GM18498 (cell line): ENCODE data around the gene HOXD10.

Source experiments
- ATAC-seq: cut with Tn5 transposase; IDR thresholded peaks from one replicate; pipeline ENCODE4 v1.9.1; 2021; ENCODE audit warnings: mild to moderate bottlenecking, moderate library complexity; ENCODE audit not compliant: unreplicated experiment

HOXD10 gene

GRCh38 chr2:176132205-176133171 lies 15.9 kb downstream of the HOXD10 start:
- no peak for ATAC-seq

GRCh38 chr2:176133389-176133788 lies 16.8 kb downstream of the HOXD10 start:
- ATAC-seq, result no peak

DNA sequence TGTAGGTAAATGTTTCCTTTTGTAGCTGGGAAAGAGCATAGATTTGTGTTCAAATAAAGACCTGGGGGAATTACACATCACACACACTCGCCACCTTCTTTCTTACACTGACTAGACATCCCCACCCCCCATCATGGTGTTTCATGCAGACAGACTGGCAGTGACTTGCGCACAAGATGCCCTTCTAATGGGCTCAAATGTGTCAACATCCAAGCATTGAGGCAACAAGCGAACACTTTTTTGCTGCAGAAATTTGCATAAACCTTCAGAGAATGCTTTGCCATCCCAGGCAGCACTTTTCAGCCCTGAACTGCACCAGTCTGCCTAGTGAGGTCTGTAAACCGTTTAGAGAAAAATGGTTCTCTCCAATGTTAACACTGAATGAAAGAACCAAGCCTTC lies 17.5 kb downstream of the HOXD10 start:
- ATAC-seq, result no peak

DNA sequence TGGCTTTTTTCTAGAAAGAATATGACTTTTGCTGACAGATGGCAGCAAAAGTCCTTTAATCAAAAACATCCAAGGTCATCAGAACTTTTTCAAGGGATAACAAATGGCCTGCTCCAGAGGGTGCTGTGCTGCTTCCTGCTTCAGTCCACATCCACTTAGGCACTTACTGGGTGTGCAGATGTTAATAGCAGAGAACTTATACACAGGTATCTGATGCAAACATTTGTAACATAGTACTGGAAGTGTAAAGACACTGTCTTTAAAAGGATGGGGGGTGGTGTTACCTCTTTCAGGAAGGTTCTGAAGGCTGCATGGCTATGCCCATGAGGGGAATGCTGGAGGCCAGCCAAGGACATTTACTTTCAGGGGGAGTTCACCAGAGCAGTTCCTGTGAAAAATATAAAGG lies 18.5 kb downstream of the HOXD10 start:
- ATAC-seq, result no peak

- no peak for ATAC-seq
Observed at GRCh38 chr2:176136374-176137251, 20.0 kb downstream of the HOXD10 start.

- no peak for ATAC-seq
Observed at GRCh38 chr2:176137252-176137580, 20.6 kb downstream of the HOXD10 start.

- no peak for ATAC-seq
Observed at GRCh38 chr2:176137906-176138305, 21.3 kb downstream of the HOXD10 start.

- no peak for ATAC-seq
Observed at GRCh38 chr2:176138526-176138922, 21.9 kb downstream of the HOXD10 start.

- no peak for ATAC-seq
Observed at GRCh38 chr2:176138923-176139660, 22.5 kb downstream of the HOXD10 start.

- no peak for ATAC-seq
Observed at GRCh38 chr2:176139661-176140512, 23.3 kb downstream of the HOXD10 start.

DNA sequence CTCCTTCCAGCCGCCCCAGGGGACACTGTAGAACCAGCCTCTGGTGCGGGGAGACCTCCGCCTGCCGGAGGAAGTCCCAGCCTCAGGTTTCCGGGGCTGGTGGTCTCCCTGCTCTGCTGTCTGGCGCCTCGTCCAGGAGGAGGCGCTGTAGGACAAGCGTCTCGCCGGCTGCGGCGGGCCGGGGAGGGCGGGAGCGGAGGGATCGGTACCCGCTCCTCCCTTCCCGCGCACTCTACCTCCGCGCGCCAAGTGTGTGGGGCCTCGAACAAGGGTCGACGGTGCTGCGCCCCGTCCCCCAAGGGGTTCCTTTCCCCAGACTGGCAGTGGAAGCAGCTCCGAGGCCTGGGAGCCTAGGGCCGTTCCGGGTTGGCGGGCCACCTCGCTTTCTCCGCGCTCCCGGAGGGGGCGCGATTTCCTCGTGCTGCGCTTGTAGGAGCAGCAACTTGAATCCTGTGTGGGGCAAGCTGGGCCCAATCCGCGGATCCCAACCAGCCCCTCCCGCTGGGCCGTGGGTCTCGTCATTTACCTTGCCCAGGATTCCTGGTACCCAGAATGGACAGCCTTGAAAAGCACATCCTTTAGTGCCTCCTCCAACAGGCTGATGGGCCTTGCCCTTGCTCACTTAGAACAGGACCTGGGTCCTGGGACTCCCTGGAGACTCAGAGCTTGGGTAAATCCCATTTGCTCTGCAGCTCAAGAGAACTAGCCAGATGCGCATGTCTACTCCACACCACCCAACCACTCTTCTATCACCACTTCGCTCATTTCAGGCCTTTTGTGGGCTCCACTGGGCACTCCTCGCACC lies 24.1 kb downstream of the HOXD10 start:
- peak; percentile 94 for ATAC-seq

GRCh38 chr2:176142281-176142680 lies 25.7 kb downstream of the HOXD10 start:
- ATAC-seq, result no peak

- no peak for ATAC-seq
Observed at GRCh38 chr2:176145085-176145969, 28.7 kb downstream of the HOXD10 start.

GRCh38 chr2:176146101-176146500 lies 29.5 kb downstream of the HOXD10 start:
- ATAC-seq, result no peak

DNA sequence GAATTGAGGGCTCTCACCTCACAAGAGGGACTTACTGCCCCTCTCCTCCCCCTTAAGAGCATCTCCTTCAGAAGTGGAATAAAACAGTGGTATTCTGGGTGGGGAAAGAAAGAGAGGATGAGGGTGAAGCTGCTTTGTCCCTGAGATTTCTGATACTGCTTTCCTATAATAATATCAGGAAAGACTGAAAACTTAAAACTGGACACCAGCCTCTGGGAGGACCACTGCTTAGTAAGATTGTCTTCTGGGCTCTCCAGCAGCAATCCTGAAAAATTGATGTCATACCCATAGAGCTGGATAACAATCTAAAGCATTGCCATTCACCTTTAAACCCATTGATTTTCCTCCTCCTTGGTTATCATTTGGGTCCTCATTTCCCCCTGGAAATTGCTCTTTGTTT lies 30.1 kb downstream of the HOXD10 start:
- no peak for ATAC-seq

DNA sequence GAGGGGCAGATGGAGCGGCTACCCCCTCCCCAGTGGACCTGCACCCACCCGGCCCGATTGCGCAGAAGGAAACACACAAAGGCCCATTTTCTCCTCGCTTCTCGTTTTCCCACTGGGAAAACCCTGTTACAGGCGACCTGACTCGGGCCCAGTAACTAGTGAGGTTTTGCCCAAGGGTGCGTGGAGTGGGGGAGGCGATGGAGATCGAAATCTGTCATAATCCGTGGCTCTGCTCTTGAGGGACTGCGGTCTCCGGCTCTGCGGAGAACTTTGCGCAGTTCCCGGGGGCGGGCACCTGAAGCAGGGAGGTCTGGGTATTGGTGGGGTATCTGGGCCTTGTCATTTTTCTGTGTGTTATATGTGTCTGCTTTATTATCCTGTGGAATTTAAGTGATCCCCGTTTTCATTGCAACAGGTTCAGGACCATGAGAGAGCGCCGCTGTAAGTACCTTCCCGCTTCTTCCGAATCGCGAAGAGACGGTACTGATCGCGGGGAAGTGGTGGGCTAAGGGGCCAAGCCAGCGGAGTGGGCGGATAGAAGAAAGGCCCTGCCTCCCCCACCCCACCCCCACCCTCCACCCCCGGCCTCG lies 30.7 kb downstream of the HOXD10 start:
- ATAC-seq, result no peak

GRCh38 chr2:176147800-176148496 lies 31.4 kb downstream of the HOXD10 start:
- no peak for ATAC-seq
